PC-3 (cell line): ENCODE measurements around the gene TMF1.

Experiments
- EZH2 ChIP-seq: fragments of 300-600 bp; sonication (generic); IDR thresholded peaks from one replicate; pipeline ENCODE4 v1.6.1; 2017; ENCODE audit warnings: antibody characterized with exemption, mild to moderate bottlenecking, low read length; ENCODE audit not compliant: unreplicated experiment
- EZH2phosphoT487 ChIP-seq: fragments of 300-600 bp; sonication (generic); IDR thresholded peaks from 2 replicates; pipeline ENCODE4 v1.6.1; 2018; ENCODE audit warnings: mild to moderate bottlenecking, antibody characterized with exemption, low read length, borderline replicate concordance
- TF ChIP-seq, protein P1 (sequence below): fragments of 300-600 bp; sonication (generic); conservative IDR thresholded peaks from 2 replicates; pipeline ENCODE4 v1.5.1; 2017; ENCODE audit warnings: antibody characterized with exemption, low read depth, mild to moderate bottlenecking, low read length

- TF ChIP-seq, protein P1, sequence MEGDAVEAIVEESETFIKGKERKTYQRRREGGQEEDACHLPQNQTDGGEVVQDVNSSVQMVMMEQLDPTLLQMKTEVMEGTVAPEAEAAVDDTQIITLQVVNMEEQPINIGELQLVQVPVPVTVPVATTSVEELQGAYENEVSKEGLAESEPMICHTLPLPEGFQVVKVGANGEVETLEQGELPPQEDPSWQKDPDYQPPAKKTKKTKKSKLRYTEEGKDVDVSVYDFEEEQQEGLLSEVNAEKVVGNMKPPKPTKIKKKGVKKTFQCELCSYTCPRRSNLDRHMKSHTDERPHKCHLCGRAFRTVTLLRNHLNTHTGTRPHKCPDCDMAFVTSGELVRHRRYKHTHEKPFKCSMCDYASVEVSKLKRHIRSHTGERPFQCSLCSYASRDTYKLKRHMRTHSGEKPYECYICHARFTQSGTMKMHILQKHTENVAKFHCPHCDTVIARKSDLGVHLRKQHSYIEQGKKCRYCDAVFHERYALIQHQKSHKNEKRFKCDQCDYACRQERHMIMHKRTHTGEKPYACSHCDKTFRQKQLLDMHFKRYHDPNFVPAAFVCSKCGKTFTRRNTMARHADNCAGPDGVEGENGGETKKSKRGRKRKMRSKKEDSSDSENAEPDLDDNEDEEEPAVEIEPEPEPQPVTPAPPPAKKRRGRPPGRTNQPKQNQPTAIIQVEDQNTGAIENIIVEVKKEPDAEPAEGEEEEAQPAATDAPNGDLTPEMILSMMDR = no peak
- no peak for TF ChIP-seq EZH2
- no peak for TF ChIP-seq EZH2phosphoT487
Observed at GRCh38 chr3:69009559-69010410, 42.3 kb downstream of the TMF1 start.
